Neural cell (in vitro differentiated cells): Measurements from ENCODE around the gene DIAPH1.

ENCODE experiments used
- CTCF ChIP-seq: fragments of 450-650 bp; IDR thresholded peaks from 2 replicates; pipeline ENCODE4 v1.5.1; 2014; ENCODE audit warnings: antibody characterized with exemption, mild to moderate bottlenecking, moderate library complexity; ENCODE audit not compliant: poor library complexity, severe bottlenecking
- EP300 ChIP-seq: fragments of 450-650 bp; conservative IDR thresholded peaks from 2 replicates; pipeline ENCODE4 v1.6.1; 2014; ENCODE audit warnings: antibody characterized with exemption, mild to moderate bottlenecking, moderate library complexity; ENCODE audit not compliant: poor library complexity, severe bottlenecking
- EZH2 ChIP-seq: fragments of 200-600, 300-800 bp; shearing (Covaris generic), sonication (generic); IDR thresholded peaks from 2 replicates; pipeline ENCODE4 v1.6.1; 2014; ENCODE audit warnings: antibody characterized with exemption, low read length, borderline replicate concordance, mild to moderate bottlenecking; ENCODE audit not compliant: insufficient read depth, poor library complexity, severe bottlenecking
- MXI1 ChIP-seq: fragments of 450-650 bp; conservative IDR thresholded peaks from 2 replicates; pipeline ENCODE4 v1.6.1; 2014; ENCODE audit warnings: antibody characterized with exemption, mild to moderate bottlenecking; ENCODE audit not compliant: poor library complexity, severe bottlenecking
- POLR2AphosphoS5 ChIP-seq: IDR thresholded peaks from 2 replicates; pipeline ENCODE4 v1.6.1; 2012
- TF ChIP-seq, protein P1 (sequence below): IDR thresholded peaks from 2 replicates; pipeline ENCODE4 v1.6.1; 2012; ENCODE audit warnings: borderline replicate concordance

GRCh38 chr5:141597814-141598213, 21.0 kb downstream of the DIAPH1 start:
- TF ChIP-seq POLR2AphosphoS5 (no peak), CTCF (no peak), MXI1 (no peak), EP300 (no peak), EZH2 (no peak)
- TF ChIP-seq, protein P1, sequence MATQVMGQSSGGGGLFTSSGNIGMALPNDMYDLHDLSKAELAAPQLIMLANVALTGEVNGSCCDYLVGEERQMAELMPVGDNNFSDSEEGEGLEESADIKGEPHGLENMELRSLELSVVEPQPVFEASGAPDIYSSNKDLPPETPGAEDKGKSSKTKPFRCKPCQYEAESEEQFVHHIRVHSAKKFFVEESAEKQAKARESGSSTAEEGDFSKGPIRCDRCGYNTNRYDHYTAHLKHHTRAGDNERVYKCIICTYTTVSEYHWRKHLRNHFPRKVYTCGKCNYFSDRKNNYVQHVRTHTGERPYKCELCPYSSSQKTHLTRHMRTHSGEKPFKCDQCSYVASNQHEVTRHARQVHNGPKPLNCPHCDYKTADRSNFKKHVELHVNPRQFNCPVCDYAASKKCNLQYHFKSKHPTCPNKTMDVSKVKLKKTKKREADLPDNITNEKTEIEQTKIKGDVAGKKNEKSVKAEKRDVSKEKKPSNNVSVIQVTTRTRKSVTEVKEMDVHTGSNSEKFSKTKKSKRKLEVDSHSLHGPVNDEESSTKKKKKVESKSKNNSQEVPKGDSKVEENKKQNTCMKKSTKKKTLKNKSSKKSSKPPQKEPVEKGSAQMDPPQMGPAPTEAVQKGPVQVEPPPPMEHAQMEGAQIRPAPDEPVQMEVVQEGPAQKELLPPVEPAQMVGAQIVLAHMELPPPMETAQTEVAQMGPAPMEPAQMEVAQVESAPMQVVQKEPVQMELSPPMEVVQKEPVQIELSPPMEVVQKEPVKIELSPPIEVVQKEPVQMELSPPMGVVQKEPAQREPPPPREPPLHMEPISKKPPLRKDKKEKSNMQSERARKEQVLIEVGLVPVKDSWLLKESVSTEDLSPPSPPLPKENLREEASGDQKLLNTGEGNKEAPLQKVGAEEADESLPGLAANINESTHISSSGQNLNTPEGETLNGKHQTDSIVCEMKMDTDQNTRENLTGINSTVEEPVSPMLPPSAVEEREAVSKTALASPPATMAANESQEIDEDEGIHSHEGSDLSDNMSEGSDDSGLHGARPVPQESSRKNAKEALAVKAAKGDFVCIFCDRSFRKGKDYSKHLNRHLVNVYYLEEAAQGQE = no peak
